Suprapubic skin (tissue), 3 donors: ENCODE results near the gene MTMR6.

Experiments used
- POLR2AphosphoS5 ChIP-seq, 3 donors: sonication (generic); formaldehyde crosslinking; IDR thresholded peaks; one replicate each; pipeline ENCODE4 v1.6.1; 2017; ENCODE audit warnings: antibody characterized with exemption in 3 of 3
- TF ChIP-seq, protein P1 (sequence below), 2 donors: fragments of 200-600 bp in 1 of 2; fragments of 450-650 bp in 1 of 2; sonication (generic) in 1 of 2; IDR thresholded peaks; one replicate each; pipeline ENCODE4 v1.5.1; 2016 to 2019; ENCODE audit warnings: antibody characterized with exemption in 2 of 2, mild to moderate bottlenecking in 1 of 2, moderate library complexity in 1 of 2

DNA sequence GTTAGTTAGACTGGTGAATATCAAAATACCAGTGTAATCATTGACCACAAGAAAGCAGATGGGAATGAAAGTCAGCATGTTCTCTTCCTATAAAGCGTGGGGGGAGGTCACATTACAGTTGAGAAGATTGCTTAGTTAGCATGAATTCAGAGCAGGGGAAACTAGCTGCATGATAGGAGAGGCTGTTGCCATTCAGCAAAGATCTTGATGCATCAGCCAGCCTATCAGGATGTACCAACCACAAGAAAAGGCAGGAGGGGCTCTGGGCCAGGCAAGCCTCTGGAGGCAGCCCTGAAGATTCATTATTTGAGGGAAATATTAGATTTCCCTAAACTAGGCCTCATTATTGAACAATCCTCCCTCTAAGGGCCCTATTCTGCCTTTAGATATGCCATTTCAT lies 5.0 kb upstream of the MTMR6 start:
- TF ChIP-seq, protein P1, sequence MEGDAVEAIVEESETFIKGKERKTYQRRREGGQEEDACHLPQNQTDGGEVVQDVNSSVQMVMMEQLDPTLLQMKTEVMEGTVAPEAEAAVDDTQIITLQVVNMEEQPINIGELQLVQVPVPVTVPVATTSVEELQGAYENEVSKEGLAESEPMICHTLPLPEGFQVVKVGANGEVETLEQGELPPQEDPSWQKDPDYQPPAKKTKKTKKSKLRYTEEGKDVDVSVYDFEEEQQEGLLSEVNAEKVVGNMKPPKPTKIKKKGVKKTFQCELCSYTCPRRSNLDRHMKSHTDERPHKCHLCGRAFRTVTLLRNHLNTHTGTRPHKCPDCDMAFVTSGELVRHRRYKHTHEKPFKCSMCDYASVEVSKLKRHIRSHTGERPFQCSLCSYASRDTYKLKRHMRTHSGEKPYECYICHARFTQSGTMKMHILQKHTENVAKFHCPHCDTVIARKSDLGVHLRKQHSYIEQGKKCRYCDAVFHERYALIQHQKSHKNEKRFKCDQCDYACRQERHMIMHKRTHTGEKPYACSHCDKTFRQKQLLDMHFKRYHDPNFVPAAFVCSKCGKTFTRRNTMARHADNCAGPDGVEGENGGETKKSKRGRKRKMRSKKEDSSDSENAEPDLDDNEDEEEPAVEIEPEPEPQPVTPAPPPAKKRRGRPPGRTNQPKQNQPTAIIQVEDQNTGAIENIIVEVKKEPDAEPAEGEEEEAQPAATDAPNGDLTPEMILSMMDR (IDR thresholded peaks at IDR 0.05): no peak
- no peak for TF ChIP-seq POLR2AphosphoS5 (IDR thresholded peaks at IDR 0.05)
